ENCODE measurements around the gene BPTF.

- TF ChIP-seq EZH2 (IDR thresholded peaks at IDR 0.05) (no peak), CTCF (IDR thresholded peaks at IDR 0.05) (no peak), EZH2phosphoT487 (IDR thresholded peaks at IDR 0.05) (no peak)
Measured at GRCh38 chr17:67911059-67911782, 85.9 kb downstream of the BPTF start.
